ENCODE measurements around the gene LGR4. TPM values are rescaled to one million over a fixed set of nuclear protein-coding genes. Genes with fewer than 3 reads are reported as not detected.

LGR4 gene
- total RNA-seq, 2 donors from 2014 or later: 10.8 to 15.4 TPM

- DNase-seq (ENCODE audit: low spot score): no peak
- intact Hi-C loops (cut with DNase I): no loop called here
Observed at GRCh38 chr11:27443227-27443626, 29.4 kb downstream of the LGR4 start.

- no peak for DNase-seq (ENCODE audit: low spot score)
- intact Hi-C loops (cut with DNase I): no loop called here
Observed at GRCh38 chr11:27440090-27440489, 32.5 kb downstream of the LGR4 start.

- DNase-seq (ENCODE audit: low spot score): no peak
- intact Hi-C loops (cut with DNase I): no loop called here
Observed at GRCh38 chr11:27438595-27438981, 34.0 kb downstream of the LGR4 start.

GRCh38 chr11:27437829-27438594 lies 34.6 kb downstream of the LGR4 start:
- DNase-seq (ENCODE audit: low spot score): no peak
- intact Hi-C loops (cut with DNase I): no loop called here

GRCh38 chr11:27436916-27437315 lies 35.7 kb downstream of the LGR4 start:
- no peak for DNase-seq (ENCODE audit: low spot score)
- intact Hi-C loops (cut with DNase I): no loop called here

- intact Hi-C loops (cut with DNase I): no loop called here
- no peak for DNase-seq (ENCODE audit: low spot score)
Observed at GRCh38 chr11:27433742-27434141, 38.8 kb downstream of the LGR4 start.

GRCh38 chr11:27431808-27432207 lies 40.8 kb downstream of the LGR4 start:
- intact Hi-C loops (cut with DNase I): no loop called here
- no peak for DNase-seq (ENCODE audit: low spot score)

- intact Hi-C loops (cut with DNase I): no loop called here
- DNase-seq (ENCODE audit: low spot score): no peak
Observed at GRCh38 chr11:27429761-27430393, 42.7 kb downstream of the LGR4 start.

GRCh38 chr11:27427183-27427980 lies 45.2 kb downstream of the LGR4 start:
- intact Hi-C loops (cut with DNase I): no loop called here
- DNase-seq (ENCODE audit: low spot score): no peak

- DNase-seq (ENCODE audit: low spot score): no peak
- intact Hi-C loops (cut with DNase I): no loop called here
Observed at GRCh38 chr11:27425814-27426213, 46.8 kb downstream of the LGR4 start.

- DNase-seq (ENCODE audit: low spot score): no peak
- intact Hi-C loops (cut with DNase I): no loop called here
Observed at GRCh38 chr11:27423125-27423524, 49.5 kb downstream of the LGR4 start.

GRCh38 chr11:27421819-27422494 lies 50.6 kb downstream of the LGR4 start:
- intact Hi-C loops (cut with DNase I): no loop called here
- no peak for DNase-seq (ENCODE audit: low spot score)

GRCh38 chr11:27420722-27421572 lies 51.6 kb downstream of the LGR4 start:
- intact Hi-C loops (cut with DNase I): no loop called here
- no peak for DNase-seq (ENCODE audit: low spot score)

- intact Hi-C loops (cut with DNase I): no loop called here
- no peak for DNase-seq (ENCODE audit: low spot score)
Observed at GRCh38 chr11:27420217-27420616, 52.4 kb downstream of the LGR4 start.

- intact Hi-C loops (cut with DNase I): no loop called here
- no peak for DNase-seq (ENCODE audit: low spot score)
Observed at GRCh38 chr11:27418356-27418755, 54.2 kb downstream of the LGR4 start.

GRCh38 chr11:27416568-27417176 lies 55.9 kb downstream of the LGR4 start:
- intact Hi-C loops (cut with DNase I): no loop called here
- no peak for DNase-seq (ENCODE audit: low spot score)

- intact Hi-C loops (cut with DNase I): no loop called here
- no peak for DNase-seq (ENCODE audit: low spot score)
Observed at GRCh38 chr11:27414644-27415043, 57.9 kb downstream of the LGR4 start.

- intact Hi-C loops (cut with DNase I): no loop called here
- DNase-seq (ENCODE audit: low spot score): no peak
Observed at GRCh38 chr11:27413218-27413617, 59.4 kb downstream of the LGR4 start.

All from posterior vena cava (tissue), 2 donors.